C4-2B (cell line): ENCODE results near the gene TUBGCP3.

Experiments used
- H3K27ac ChIP-seq: fragments of 450-650 bp; 2 replicates; pipeline ENCODE4 v1.5.1; 2017
- CTCF ChIP-seq: fragments of 450-650 bp; conservative IDR thresholded peaks from 2 replicates; pipeline ENCODE4 v1.5.1; 2017; ENCODE audit warnings: mild to moderate bottlenecking
- ZFX ChIP-seq: fragments of 450-650 bp; IDR thresholded peaks from 2 replicates; pipeline ENCODE4 v1.6.1; 2017

TUBGCP3 gene

GRCh38 chr13:112532837-112533745 lies 54.9 kb downstream of the TUBGCP3 start:
- no peak for TF ChIP-seq ZFX
- TF ChIP-seq CTCF: no peak
- H3K27ac ChIP-seq: no peak overlapping the region

- TF ChIP-seq ZFX: no peak
- TF ChIP-seq CTCF: no peak
- no peak overlapping the region for H3K27ac ChIP-seq
Observed at GRCh38 chr13:112531263-112531794, 56.6 kb downstream of the TUBGCP3 start.

- no peak overlapping the region for H3K27ac ChIP-seq
- TF ChIP-seq ZFX (no peak), CTCF (no peak)
Observed at GRCh38 chr13:112530861-112531260, 57.1 kb downstream of the TUBGCP3 start.

- TF ChIP-seq ZFX (no peak), CTCF (no peak)
- H3K27ac ChIP-seq: no peak overlapping the region
Observed at GRCh38 chr13:112529216-112529615, 58.7 kb downstream of the TUBGCP3 start.

GRCh38 chr13:112526146-112526853 lies 61.7 kb downstream of the TUBGCP3 start:
- no peak for TF ChIP-seq CTCF
- no peak overlapping the region for H3K27ac ChIP-seq

- H3K27ac ChIP-seq: no peak overlapping the region
- no peak for TF ChIP-seq ZFX
- TF ChIP-seq CTCF: no peak
Observed at GRCh38 chr13:112525356-112525945, 62.5 kb downstream of the TUBGCP3 start.

GRCh38 chr13:112522578-112522977 lies 65.4 kb downstream of the TUBGCP3 start:
- TF ChIP-seq ZFX: no peak
- TF ChIP-seq CTCF: no peak
- H3K27ac ChIP-seq: no peak overlapping the region
